HEK293 (cell line): ENCODE measurements around the gene PRRG4.
A peak's percentile ranks its signal among the peaks of the same experiment; 100 is the strongest.

Experiments used
- CTCF ChIA-PET: fragments of 350-600 bp; formaldehyde crosslinking; extraction: SDS; loops from one replicate; lab custom pipeline; 2021; ENCODE audit warnings: antibody characterized with exemption; lab: Yijun Ruan, JAX
- POLR2A ChIA-PET: fragments of 300-600 bp; formaldehyde crosslinking; extraction: SDS; loops from one replicate; lab custom pipeline; 2020; ENCODE audit warnings: antibody characterized with exemption, inconsistent platforms; lab: Yijun Ruan, JAX
- H3K27ac ChIP-seq: fragments of 200-500 bp; sonication (Bioruptor generic); 2 replicates; pipeline ENCODE4 v1.5.1; 2014; ENCODE audit warnings: low read depth, low read length, control low read depth, inconsistent platforms; ENCODE audit errors: extremely low read depth
- H3K36me3 ChIP-seq, 2 experiments: fragments of 200-500 bp in 1 of 2; sonication (Bioruptor generic) in 1 of 2; 1 replicate in 1 of 2; 2 replicates in 1 of 2; pipeline ENCODE4 v1.5.1; 2014 to 2017; ENCODE audit warnings: inconsistent platforms in 2 of 2, low read length in 2 of 2; ENCODE audit not compliant: control insufficient read depth in 2 of 2, insufficient read depth in 1 of 2
- H3K4me1 ChIP-seq: fragments of 200-500 bp; sonication (Bioruptor generic); 2 replicates; pipeline ENCODE4 v1.5.1; 2014; ENCODE audit warnings: mild to moderate bottlenecking, low read length, inconsistent platforms; ENCODE audit not compliant: control insufficient read depth, insufficient read depth
- H3K4me3 ChIP-seq: 2 replicates; pipeline ENCODE4 v1.5.1; 2011; ENCODE audit warnings: low read depth, mild to moderate bottlenecking, control low read depth, low read length, moderate library complexity
- H3K9me3 ChIP-seq: fragments of 200-500 bp; sonication (Bioruptor generic); 2 replicates; pipeline ENCODE4 v1.5.1; 2014; ENCODE audit warnings: low read depth, low read length, inconsistent platforms; ENCODE audit not compliant: control insufficient read depth, insufficient read depth
- AEBP2 ChIP-seq: fragments of 450-650 bp; formaldehyde crosslinking; IDR thresholded peaks from 2 replicates; pipeline ENCODE4 v1.5.1; 2016; ENCODE audit warnings: missing biosample characterization, missing genetic modification characterization, borderline replicate concordance
- HOXC10 ChIP-seq: sonication (generic); formaldehyde crosslinking; IDR thresholded peaks from 2 replicates; pipeline ENCODE4 v1.8.1; 2023; ENCODE audit warnings: mild to moderate bottlenecking, missing genetic modification reagents
- IKZF3 ChIP-seq: fragments of 450-650 bp; IDR thresholded peaks from 2 replicates; pipeline ENCODE4 v1.5.0; 2018; ENCODE audit warnings: missing biosample characterization, mild to moderate bottlenecking, missing genetic modification characterization, moderate library complexity
- OVOL3 ChIP-seq: fragments of 450-650 bp; formaldehyde crosslinking; IDR thresholded peaks from 2 replicates; pipeline ENCODE4 v1.5.1; 2016; ENCODE audit warnings: missing biosample characterization, missing genetic modification characterization
- WT1 ChIP-seq: fragments of 450-650 bp; formaldehyde crosslinking; IDR thresholded peaks from 2 replicates; pipeline ENCODE4 v1.5.1; 2016; ENCODE audit warnings: missing biosample characterization, missing genetic modification characterization
- ZBTB6 ChIP-seq: fragments of 450-650 bp; formaldehyde crosslinking; IDR thresholded peaks from 2 replicates; pipeline ENCODE4 v1.5.1; 2017; ENCODE audit warnings: missing biosample characterization, missing genetic modification characterization
- ZNF132 ChIP-seq: fragments of 450-650 bp; formaldehyde crosslinking; IDR thresholded peaks from 2 replicates; pipeline ENCODE4 v1.5.1; 2017; ENCODE audit warnings: missing biosample characterization, missing genetic modification characterization, borderline replicate concordance
- ZNF155 ChIP-seq: fragments of 450-650 bp; formaldehyde crosslinking; IDR thresholded peaks from 2 replicates; pipeline ENCODE4 v1.5.1; 2016; ENCODE audit warnings: missing biosample characterization, missing genetic modification characterization
- ZNF26 ChIP-seq: fragments of 450-650 bp; formaldehyde crosslinking; IDR thresholded peaks from 2 replicates; pipeline ENCODE4 v1.5.1; 2016; ENCODE audit warnings: missing biosample characterization, missing genetic modification characterization
- ZNF362 ChIP-seq: fragments of 450-650 bp; formaldehyde crosslinking; IDR thresholded peaks from 2 replicates; pipeline ENCODE4 v1.5.1; 2016; ENCODE audit warnings: missing biosample characterization, missing genetic modification characterization
- ZNF48 ChIP-seq: fragments of 450-650 bp; formaldehyde crosslinking; IDR thresholded peaks from 2 replicates; pipeline ENCODE4 v1.5.1; 2016; ENCODE audit warnings: missing biosample characterization, missing genetic modification characterization
- ZNF560 ChIP-seq: fragments of 450-650 bp; formaldehyde crosslinking; IDR thresholded peaks from 2 replicates; pipeline ENCODE4 v1.5.1; 2017; ENCODE audit warnings: missing biosample characterization, missing genetic modification characterization, borderline replicate concordance
- ZNF571 ChIP-seq: fragments of 450-650 bp; formaldehyde crosslinking; IDR thresholded peaks from 2 replicates; pipeline ENCODE4 v1.5.0; 2017; ENCODE audit warnings: missing biosample characterization, missing genetic modification characterization
- ZNF610 ChIP-seq: fragments of 450-650 bp; formaldehyde crosslinking; IDR thresholded peaks from 2 replicates; pipeline ENCODE4 v1.5.1; 2016; ENCODE audit warnings: missing biosample characterization, missing genetic modification characterization, borderline replicate concordance
- ZNF621 ChIP-seq: fragments of 450-650 bp; formaldehyde crosslinking; IDR thresholded peaks from 2 replicates; pipeline ENCODE4 v1.5.1; 2017; ENCODE audit warnings: missing biosample characterization, missing genetic modification characterization
- ZNF654 ChIP-seq: fragments of 450-650 bp; formaldehyde crosslinking; IDR thresholded peaks from 2 replicates; pipeline ENCODE4 v1.5.1; 2016; ENCODE audit warnings: low read depth, missing biosample characterization, missing genetic modification characterization
- ZNF704 ChIP-seq: fragments of 450-650 bp; formaldehyde crosslinking; IDR thresholded peaks from 2 replicates; pipeline ENCODE4 v1.5.1; 2016; ENCODE audit warnings: missing biosample characterization, missing genetic modification characterization
- ZNF747 ChIP-seq: fragments of 450-650 bp; formaldehyde crosslinking; IDR thresholded peaks from 2 replicates; pipeline ENCODE4 v1.5.1; 2016; ENCODE audit warnings: missing biosample characterization, missing genetic modification characterization
- ZNF830 ChIP-seq: fragments of 450-650 bp; IDR thresholded peaks from 2 replicates; pipeline ENCODE4 v1.5.0; 2018; ENCODE audit warnings: missing biosample characterization, missing genetic modification characterization, low read depth, mild to moderate bottlenecking, moderate library complexity

PRRG4 gene

GRCh38 chr11:32790916-32791315 lies 38.8 kb upstream of the PRRG4 start (continued):
- no peak for TF ChIP-seq ZNF747 (tag by site-specific recombination)
- TF ChIP-seq ZNF155 (tag by site-specific recombination) = no peak
- TF ChIP-seq ZNF26 (tag by site-specific recombination) = no peak
- no peak for TF ChIP-seq ZNF704 (tag by site-specific recombination)
- no peak for TF ChIP-seq ZBTB6 (tag by site-specific recombination)
- TF ChIP-seq ZNF621 (tag by site-specific recombination) = no peak
- no peak for TF ChIP-seq ZNF48 (tag by site-specific recombination)
- TF ChIP-seq ZNF610 = no peak
- TF ChIP-seq ZNF560 = no peak
- TF ChIP-seq ZNF132 (tag by site-specific recombination) = no peak
- TF ChIP-seq HOXC10 = no peak
- TF ChIP-seq, all 188 proteins: peak for 0

DNA sequence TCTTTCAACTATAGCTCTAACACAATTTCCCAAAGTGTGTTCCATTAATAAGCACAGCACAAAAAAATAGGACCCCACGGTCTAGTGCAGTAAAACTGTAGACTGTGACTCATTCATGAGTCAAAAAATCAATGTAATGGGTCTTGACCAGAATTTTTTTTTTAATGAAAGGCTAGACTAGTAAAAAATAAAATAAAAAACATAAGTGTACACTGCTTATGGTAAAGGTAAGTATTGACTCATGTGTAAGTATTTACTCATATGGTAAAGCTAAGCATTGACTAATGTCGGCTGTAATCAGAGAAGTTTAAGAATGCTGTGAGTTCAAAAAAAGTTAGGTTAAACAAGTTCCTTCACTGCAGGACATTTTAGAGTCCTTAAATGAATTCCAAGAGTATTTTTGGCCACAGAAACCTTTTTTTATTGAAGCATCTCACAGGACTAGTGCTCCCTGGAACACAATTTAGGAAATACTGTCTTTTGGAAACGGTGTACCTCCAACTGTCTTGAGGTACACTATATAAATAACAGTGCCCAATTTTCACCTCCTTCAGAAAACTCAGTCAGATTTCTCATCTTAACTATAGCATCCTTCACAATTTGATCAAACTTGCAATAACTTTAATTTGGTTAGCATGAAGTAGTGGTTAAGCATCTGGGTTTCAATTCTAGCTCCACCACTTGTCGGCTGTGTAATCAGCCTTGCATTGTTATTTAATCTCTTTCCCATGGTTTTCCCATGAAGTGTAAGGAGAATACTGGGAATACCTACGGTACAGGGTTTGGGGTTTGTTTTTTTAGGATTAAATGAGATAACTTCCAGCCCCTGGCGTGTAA lies 37.4 kb upstream of the PRRG4 start:
- no peaks in the 10 kb centered on the region for H3K4me1 ChIP-seq
- no peaks in the 10 kb centered on the region for H3K9me3 ChIP-seq
- ChIA-PET CTCF (interaction anchor here (0.7 to 3.3 kb wide), 19 partner anchors 8 to 1205 kb away, joined by 3 to 36 read pairs (median 6); no protein-coding TSS in a partner anchor), POLR2A (no interaction called here)
- no peak overlapping the region for H3K27ac ChIP-seq
- H3K4me3 ChIP-seq = peak overlapping the region; percentile 17; the same call in 1 of the 2 replicates
- no peak for TF ChIP-seq ZNF830 (tag by site-specific recombination)
- TF ChIP-seq IKZF3 (tag by site-specific recombination) = peak; percentile 66; the same call in 1 of the 2 replicates
- no peaks in the 10 kb centered on the region for H3K36me3 ChIP-seq

DNA sequence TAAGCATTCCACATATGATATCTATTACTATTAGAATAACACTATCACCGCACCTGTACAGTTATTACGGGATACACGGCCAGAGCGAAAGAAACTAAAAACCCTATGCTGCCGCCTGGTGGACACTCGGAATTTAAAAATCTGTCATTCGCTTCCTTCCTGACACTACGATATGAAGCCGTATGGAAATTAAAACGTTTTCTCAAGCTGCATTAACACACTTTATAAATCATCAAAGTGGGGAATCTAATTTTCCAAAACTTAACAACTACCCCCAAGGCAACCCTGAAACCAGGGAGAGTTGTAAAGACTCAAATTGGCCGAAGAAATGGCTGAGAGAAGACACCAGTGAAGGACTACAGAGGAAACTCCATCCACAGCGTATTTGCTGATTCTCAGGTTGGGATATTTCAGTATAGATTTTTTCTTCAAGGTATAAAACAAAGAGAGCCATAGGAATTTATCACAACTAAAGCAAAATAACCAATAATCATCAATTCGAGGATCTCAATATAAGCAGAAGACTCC lies 36.7 kb upstream of the PRRG4 start:
- ChIA-PET POLR2A (no interaction called here), CTCF (interaction anchor here (0.5 to 3.3 kb wide), 21 partner anchors 9 to 1206 kb away, joined by 3 to 36 read pairs (median 4); no protein-coding TSS in a partner anchor)
- TF ChIP-seq ZNF362 = no peak
- TF ChIP-seq AEBP2 = no peak
- TF ChIP-seq WT1 (tag by site-specific recombination) = no peak
- TF ChIP-seq ZNF654 = peak; percentile 57
- TF ChIP-seq OVOL3 (tag by site-specific recombination) = no peak
- no peak for TF ChIP-seq ZNF571 (tag by site-specific recombination)
- H3K27ac ChIP-seq = no peak overlapping the region
- no peaks in the 10 kb centered on the region for H3K4me1 ChIP-seq
- no peaks in the 10 kb centered on the region for H3K9me3 ChIP-seq
- H3K36me3 ChIP-seq = no peaks in the 10 kb centered on the region
- H3K4me3 ChIP-seq = peak overlapping the region; percentile 17; the same call in 1 of the 2 replicates
